ENCODE data around the gene DAP3. TPM values are rescaled to one million over a fixed set of nuclear protein-coding genes. Genes with fewer than 3 reads are reported as not detected.
"Not testable (repeated sequence)": the region's sequence is repeated elsewhere in the genome, so short reads cannot be mapped to it uniquely, and the experiment has no call there.

The DAP3 gene
- total RNA-seq, 1 experiment from 2014 or later = 136 TPM

DNA sequence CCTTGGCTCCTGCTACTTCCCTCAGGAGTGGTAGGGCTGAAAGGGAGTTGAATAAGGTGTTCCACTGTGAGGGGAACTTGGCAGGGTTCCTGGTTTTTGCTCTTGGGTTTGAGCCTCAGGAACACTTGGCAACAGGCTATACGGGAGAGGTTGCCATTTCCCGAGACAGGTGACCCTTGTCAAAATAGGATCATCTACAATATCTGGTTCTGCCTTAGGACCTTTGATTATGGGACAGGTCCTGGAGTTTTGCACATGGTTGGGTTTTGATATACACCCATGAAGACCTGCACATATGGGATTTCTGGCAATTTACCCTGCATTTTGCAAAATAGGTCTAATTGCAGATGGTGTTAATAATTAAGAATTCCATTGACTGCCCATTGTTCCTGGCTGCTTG, 31.4 kb upstream of the DAP3 start:
- no peaks in the 10 kb centered on the region for H3K9me3 ChIP-seq (ENCODE audit: control insufficient read depth, insufficient read depth, low read depth, low read length)
- no peak for DNase-seq (ENCODE audit: low read depth, low spot score)
- TF ChIP-seq, protein P1, sequence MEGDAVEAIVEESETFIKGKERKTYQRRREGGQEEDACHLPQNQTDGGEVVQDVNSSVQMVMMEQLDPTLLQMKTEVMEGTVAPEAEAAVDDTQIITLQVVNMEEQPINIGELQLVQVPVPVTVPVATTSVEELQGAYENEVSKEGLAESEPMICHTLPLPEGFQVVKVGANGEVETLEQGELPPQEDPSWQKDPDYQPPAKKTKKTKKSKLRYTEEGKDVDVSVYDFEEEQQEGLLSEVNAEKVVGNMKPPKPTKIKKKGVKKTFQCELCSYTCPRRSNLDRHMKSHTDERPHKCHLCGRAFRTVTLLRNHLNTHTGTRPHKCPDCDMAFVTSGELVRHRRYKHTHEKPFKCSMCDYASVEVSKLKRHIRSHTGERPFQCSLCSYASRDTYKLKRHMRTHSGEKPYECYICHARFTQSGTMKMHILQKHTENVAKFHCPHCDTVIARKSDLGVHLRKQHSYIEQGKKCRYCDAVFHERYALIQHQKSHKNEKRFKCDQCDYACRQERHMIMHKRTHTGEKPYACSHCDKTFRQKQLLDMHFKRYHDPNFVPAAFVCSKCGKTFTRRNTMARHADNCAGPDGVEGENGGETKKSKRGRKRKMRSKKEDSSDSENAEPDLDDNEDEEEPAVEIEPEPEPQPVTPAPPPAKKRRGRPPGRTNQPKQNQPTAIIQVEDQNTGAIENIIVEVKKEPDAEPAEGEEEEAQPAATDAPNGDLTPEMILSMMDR (IDR thresholded peaks at IDR 0.05) = no peak
- TF ChIP-seq POLR2AphosphoS5 (IDR thresholded peaks at IDR 0.05; ENCODE audit: low read depth, low read length) (no peak), TCF7L2 (IDR thresholded peaks at IDR 0.05; ENCODE audit: low read depth, low read length) (no peak), SIN3A (IDR thresholded peaks at IDR 0.05; ENCODE audit: borderline replicate concordance, insufficient read depth, low read depth, low read length) (no peak)
- TF ChIP-seq, protein P2, sequence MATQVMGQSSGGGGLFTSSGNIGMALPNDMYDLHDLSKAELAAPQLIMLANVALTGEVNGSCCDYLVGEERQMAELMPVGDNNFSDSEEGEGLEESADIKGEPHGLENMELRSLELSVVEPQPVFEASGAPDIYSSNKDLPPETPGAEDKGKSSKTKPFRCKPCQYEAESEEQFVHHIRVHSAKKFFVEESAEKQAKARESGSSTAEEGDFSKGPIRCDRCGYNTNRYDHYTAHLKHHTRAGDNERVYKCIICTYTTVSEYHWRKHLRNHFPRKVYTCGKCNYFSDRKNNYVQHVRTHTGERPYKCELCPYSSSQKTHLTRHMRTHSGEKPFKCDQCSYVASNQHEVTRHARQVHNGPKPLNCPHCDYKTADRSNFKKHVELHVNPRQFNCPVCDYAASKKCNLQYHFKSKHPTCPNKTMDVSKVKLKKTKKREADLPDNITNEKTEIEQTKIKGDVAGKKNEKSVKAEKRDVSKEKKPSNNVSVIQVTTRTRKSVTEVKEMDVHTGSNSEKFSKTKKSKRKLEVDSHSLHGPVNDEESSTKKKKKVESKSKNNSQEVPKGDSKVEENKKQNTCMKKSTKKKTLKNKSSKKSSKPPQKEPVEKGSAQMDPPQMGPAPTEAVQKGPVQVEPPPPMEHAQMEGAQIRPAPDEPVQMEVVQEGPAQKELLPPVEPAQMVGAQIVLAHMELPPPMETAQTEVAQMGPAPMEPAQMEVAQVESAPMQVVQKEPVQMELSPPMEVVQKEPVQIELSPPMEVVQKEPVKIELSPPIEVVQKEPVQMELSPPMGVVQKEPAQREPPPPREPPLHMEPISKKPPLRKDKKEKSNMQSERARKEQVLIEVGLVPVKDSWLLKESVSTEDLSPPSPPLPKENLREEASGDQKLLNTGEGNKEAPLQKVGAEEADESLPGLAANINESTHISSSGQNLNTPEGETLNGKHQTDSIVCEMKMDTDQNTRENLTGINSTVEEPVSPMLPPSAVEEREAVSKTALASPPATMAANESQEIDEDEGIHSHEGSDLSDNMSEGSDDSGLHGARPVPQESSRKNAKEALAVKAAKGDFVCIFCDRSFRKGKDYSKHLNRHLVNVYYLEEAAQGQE (IDR thresholded peaks at IDR 0.05; ENCODE audit: insufficient read depth in 1 of 2, low read depth in 2 of 2, low read length in 1 of 2) = no peak
- H3K27ac ChIP-seq (ENCODE audit: low read length) = no peak overlapping the region
- 0 out of 2 replicates have a peak, but pooled peaks have one; percentile 15 for ATAC-seq
- in situ Hi-C loops (cut with HindIII; ENCODE audit: low pct_unique_long_range_greater_than_20kb, low sequenced_read_pairs) (no loop called here), intact Hi-C loops (cut with micrococcal nuclease; ENCODE audit: unreplicated experiment) (no loop called here)
- peaks cover 4% of the 10 kb centered on the region; the same call in 1 of the 2 replicates for H3K36me3 ChIP-seq (ENCODE audit: control insufficient read depth, insufficient read depth, low read length)
- H3K27me3 ChIP-seq (ENCODE audit: control insufficient read depth, insufficient read depth, low read length) = no peaks in the 10 kb centered on the region
- POLR2A ChIA-PET = no interaction called here
- BruUV-seq (replicated peaks) = no TSS peak
- no peaks in the 10 kb centered on the region for H3K4me1 ChIP-seq (ENCODE audit: control insufficient read depth, insufficient read depth, low read length)
- H3K4me3 ChIP-seq (ENCODE audit: low read depth in 2 of 2, low read length in 2 of 2) = no peak overlapping the region
- CTCF ChIA-PET = no interaction called here

GRCh38 chr1:155661239-155661638, 27.7 kb upstream of the DAP3 start:
- H3K27me3 ChIP-seq (ENCODE audit: control insufficient read depth, insufficient read depth, low read length); H3K4me1 ChIP-seq (ENCODE audit: control insufficient read depth, insufficient read depth, low read length); H3K27ac ChIP-seq (ENCODE audit: low read length); H3K4me3 ChIP-seq (ENCODE audit: low read depth in 2 of 2, low read length in 2 of 2); ATAC-seq; CTCF ChIA-PET; in situ Hi-C loops (cut with HindIII; ENCODE audit: low pct_unique_long_range_greater_than_20kb, low sequenced_read_pairs); H3K9me3 ChIP-seq (ENCODE audit: control insufficient read depth, insufficient read depth, low read depth, low read length); BruUV-seq (replicated peaks); H3K36me3 ChIP-seq (ENCODE audit: control insufficient read depth, insufficient read depth, low read length); DNase-seq (ENCODE audit: low read depth, low spot score); intact Hi-C loops (cut with micrococcal nuclease; ENCODE audit: unreplicated experiment); POLR2A ChIA-PET: not testable (repeated sequence)

DNA sequence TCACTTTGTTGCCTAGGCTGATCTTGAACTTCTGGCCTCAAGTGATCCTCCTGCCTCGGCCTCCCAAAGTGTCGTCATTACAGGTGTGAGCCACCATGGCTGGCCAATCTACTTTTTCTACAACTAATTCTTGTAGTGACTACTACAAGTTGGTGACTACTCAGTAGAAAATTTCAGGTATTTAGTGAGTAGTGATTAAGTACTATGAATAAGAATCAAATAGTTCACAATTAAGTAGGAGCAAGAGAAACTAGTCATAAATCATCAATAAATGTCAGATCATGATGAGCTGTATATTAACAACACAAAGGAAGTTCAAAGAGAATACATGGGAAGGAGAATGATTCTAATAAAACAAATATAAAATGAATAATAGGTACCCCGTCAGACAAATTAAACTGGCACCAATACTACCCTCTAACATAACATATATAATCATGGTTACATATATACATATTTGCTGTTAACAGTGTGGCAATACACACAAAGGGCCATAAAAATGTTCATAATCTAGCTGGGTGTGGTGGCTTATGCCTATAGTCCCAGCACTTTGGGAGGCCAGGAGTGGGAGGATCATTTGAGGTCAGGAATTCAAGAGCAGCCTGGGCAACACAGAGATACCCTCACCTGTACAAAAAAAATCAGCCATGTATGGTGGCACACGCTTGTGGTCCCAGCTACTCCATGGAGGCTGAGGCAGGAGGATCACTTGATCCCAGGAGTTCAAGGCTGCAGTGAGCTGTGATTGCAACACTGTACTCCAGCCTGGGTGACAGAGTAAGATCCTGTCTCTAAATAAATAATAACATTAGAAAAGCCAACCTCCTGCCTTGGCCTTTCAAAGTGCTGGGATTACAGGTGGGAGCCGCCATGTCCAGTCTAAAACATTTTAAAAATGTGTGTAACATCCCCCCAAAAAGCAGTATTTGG, 19.4 kb upstream of the DAP3 start:
- in situ Hi-C loops (cut with HindIII; ENCODE audit: low pct_unique_long_range_greater_than_20kb, low sequenced_read_pairs) (no loop called here), intact Hi-C loops (cut with micrococcal nuclease; ENCODE audit: unreplicated experiment) (no loop called here)
- ChIA-PET POLR2A (no interaction called here), CTCF (no interaction called here)
- TF ChIP-seq TCF7L2 (IDR thresholded peaks at IDR 0.05; ENCODE audit: low read depth, low read length) (no peak), POLR2AphosphoS5 (IDR thresholded peaks at IDR 0.05; ENCODE audit: low read depth, low read length) (no peak), SIN3A (IDR thresholded peaks at IDR 0.05; ENCODE audit: borderline replicate concordance, insufficient read depth, low read depth, low read length) (no peak)
- TF ChIP-seq, protein P1 (IDR thresholded peaks at IDR 0.05) = no peak
- TF ChIP-seq, protein P2 (IDR thresholded peaks at IDR 0.05; ENCODE audit: insufficient read depth in 1 of 2, low read depth in 2 of 2, low read length in 1 of 2) = no peak
- no peak overlapping the region for H3K27ac ChIP-seq (ENCODE audit: low read length)
- no TSS peak for BruUV-seq (replicated peaks)
- H3K4me3 ChIP-seq (ENCODE audit: low read depth in 2 of 2, low read length in 2 of 2) = no peak overlapping the region
- ATAC-seq (no peak), DNase-seq (ENCODE audit: low read depth, low spot score) (no peak)
- H3K9me3 ChIP-seq (ENCODE audit: control insufficient read depth, insufficient read depth, low read depth, low read length) = no peaks in the 10 kb centered on the region
- H3K27me3 ChIP-seq (ENCODE audit: control insufficient read depth, insufficient read depth, low read length) = no peaks in the 10 kb centered on the region
- H3K36me3 ChIP-seq (ENCODE audit: control insufficient read depth, insufficient read depth, low read length) = peaks cover 25% of the 10 kb centered on the region
- H3K4me1 ChIP-seq (ENCODE audit: control insufficient read depth, insufficient read depth, low read length) = no peaks in the 10 kb centered on the region
